GM12878 (cell line): ENCODE results near the gene COMMD7. TPM values are rescaled to one million over a fixed set of nuclear protein-coding genes. Genes with fewer than 3 reads are reported as not detected.

Source experiments
- ATAC-seq: fragments of 200-7000 bp; cut with Tn5 transposase; 3 replicates; pipeline ENCODE4 v1.9.1; 2020; ENCODE audit warnings: mild to moderate bottlenecking, moderate library complexity
- BruUV-seq: library from RNA; stranded (reverse); fragments of 400-500 nt; replicated peaks from 2 replicates; lab custom pipeline; 2021; lab: Mats Ljungman, UMichigan
- CTCF ChIA-PET: fragments of 300-600 bp; sonication (Branson Sonifier 250); formaldehyde crosslinking; extraction: SDS; loops from one replicate; lab custom pipeline; 2021; ENCODE audit warnings: inconsistent platforms; lab: Yijun Ruan, JAX
- POLR2A ChIA-PET: fragments of 350-600 bp; formaldehyde crosslinking; extraction: SDS; loops from one replicate; lab custom pipeline; 2021; ENCODE audit warnings: inconsistent platforms; lab: Charles Lee
- RAD21 ChIA-PET: fragments of 300-600 bp; sonication (Branson Sonifier 250); formaldehyde crosslinking; loops from one replicate; lab custom pipeline; 2023; ENCODE audit warnings: antibody characterized with exemption; ENCODE audit not compliant: unreplicated experiment; lab: Charles Lee
- SMC1A ChIA-PET: fragments of 300-600 bp; sonication (Branson Sonifier 250); formaldehyde crosslinking; loops from one replicate; lab custom pipeline; 2023; ENCODE audit not compliant: unreplicated experiment, uncharacterized antibody; lab: Charles Lee
- DNase-seq: peaks from one replicate; pipeline ENCODE4 v3.0.0-alpha.2; 2011; ENCODE audit warnings: low read depth, low spot score
- FAIRE-seq: peaks from 3 replicates; lab custom pipeline; 2011; peaks lifted over from hg19 to GRCh38; lab: Jason Lieb, UNC
- H2AFZ ChIP-seq: 2 replicates; pipeline ENCODE4 v1.6.0; 2011; ENCODE audit warnings: low read depth, low read length, control low read depth; ENCODE audit not compliant: control insufficient read depth
- H3K27ac ChIP-seq: 2 replicates; pipeline ENCODE4 v1.5.1; 2011; ENCODE audit warnings: control low read depth; ENCODE audit not compliant: control insufficient read depth, insufficient read depth
- H3K27me3 ChIP-seq, 2 experiments: replicated peaks in 1 of 2; 2 replicates each; pipeline versions ENCODE4 v1.6.0 to v1.6.1; 2011; ENCODE audit warnings: low read length in 1 of 2; ENCODE audit not compliant: control insufficient read depth in 2 of 2, insufficient read depth in 2 of 2
- H3K36me3 ChIP-seq, 2 experiments: 2 replicates each; pipeline ENCODE4 v1.5.1; 2011; ENCODE audit warnings: low read length in 1 of 2; ENCODE audit not compliant: control insufficient read depth in 2 of 2, insufficient read depth in 2 of 2
- H3K4me1 ChIP-seq: 2 replicates; pipeline ENCODE4 v1.6.1; 2011; ENCODE audit warnings: mild to moderate bottlenecking, low read length, moderate library complexity, mixed read lengths; ENCODE audit not compliant: control insufficient read depth, insufficient read depth
- H3K4me2 ChIP-seq: 2 replicates; pipeline ENCODE4 v1.6.0; 2011; ENCODE audit warnings: control low read depth; ENCODE audit not compliant: control insufficient read depth, insufficient read depth
- H3K4me3 ChIP-seq: fragments of 200-600 bp; sonication (generic); 2 replicates; pipeline ENCODE4 v1.5.1; 2016
- H3K79me2 ChIP-seq: 2 replicates; pipeline ENCODE4 v1.6.0; 2011; ENCODE audit warnings: low read length; ENCODE audit not compliant: control insufficient read depth, insufficient read depth
- H3K9ac ChIP-seq: 2 replicates; pipeline ENCODE4 v1.8.0; 2011; ENCODE audit warnings: low read length, control low read depth, mixed read lengths; ENCODE audit not compliant: control insufficient read depth, insufficient read depth
- H3K9me3 ChIP-seq: replicated peaks from 3 replicates; pipeline ENCODE4 v1.5.1; 2011; ENCODE audit warnings: mild to moderate bottlenecking, low read length; ENCODE audit not compliant: control insufficient read depth, insufficient read depth
- H4K20me1 ChIP-seq: 2 replicates; pipeline ENCODE4 v1.6.0; 2011; ENCODE audit not compliant: control insufficient read depth, insufficient read depth
- BACH1 ChIP-seq: fragments of 450-650 bp; IDR thresholded peaks from 2 replicates; pipeline ENCODE4 v1.6.1; 2017; ENCODE audit warnings: mild to moderate bottlenecking, borderline replicate concordance
- BCL11A ChIP-seq: IDR thresholded peaks from 2 replicates; pipeline ENCODE4 v1.6.1; 2011; ENCODE audit warnings: low read depth, low read length
- BCLAF1 ChIP-seq: fragments of 450-650 bp; IDR thresholded peaks from 2 replicates; pipeline ENCODE4 v1.6.1; 2017; ENCODE audit warnings: antibody characterized with exemption, mild to moderate bottlenecking, moderate library complexity
- CBX5 ChIP-seq: sonication (generic); IDR thresholded peaks from 2 replicates; pipeline ENCODE4 v1.6.1; 2016; ENCODE audit warnings: low read depth, moderate library complexity, mild to moderate bottlenecking, inconsistent platforms
- CHD1 ChIP-seq: IDR thresholded peaks from 2 replicates; pipeline ENCODE4 v1.6.1; 2012; ENCODE audit warnings: low read depth, low read length, improper control_type of control experiment
- CHD2 ChIP-seq: IDR thresholded peaks from 2 replicates; pipeline ENCODE4 v1.6.1; 2011; ENCODE audit warnings: low read depth, low read length, improper control_type of control experiment, borderline replicate concordance
- CREM ChIP-seq: IDR thresholded peaks from 2 replicates; pipeline ENCODE4 v1.6.1; 2014; ENCODE audit warnings: antibody characterized with exemption, low read depth
- EP300 ChIP-seq, 2 experiments: fragments of 150-350 bp in 1 of 2; IDR thresholded peaks; 2 replicates each; pipeline ENCODE4 v1.6.1; 2011 to 2012; ENCODE audit warnings: low read depth in 2 of 2, low read length in 2 of 2, borderline replicate concordance in 1 of 2, improper control_type of control experiment in 1 of 2, inconsistent platforms in 1 of 2; ENCODE audit not compliant: control insufficient read depth in 1 of 2
- FOXK2 ChIP-seq: fragments of 450-650 bp; IDR thresholded peaks from 2 replicates; pipeline ENCODE4 v1.6.1; 2017; ENCODE audit warnings: mild to moderate bottlenecking, moderate library complexity
- PAX5 ChIP-seq: IDR thresholded peaks from 2 replicates; pipeline ENCODE4 v1.6.1; 2011; ENCODE audit warnings: low read depth, low read length, borderline replicate concordance
- POLR2AphosphoS2 ChIP-seq: IDR thresholded peaks from 2 replicates; pipeline ENCODE4 v1.6.1; 2011; ENCODE audit warnings: low read depth, mild to moderate bottlenecking, low read length, improper control_type of control experiment, moderate library complexity
- SMC3 ChIP-seq: IDR thresholded peaks from 2 replicates; pipeline ENCODE4 v1.6.1; 2011; ENCODE audit warnings: low read length, improper control_type of control experiment, borderline replicate concordance
- STAT1 ChIP-seq: fragments of 450-650 bp; conservative IDR thresholded peaks from 2 replicates; pipeline ENCODE4 v1.6.1; 2014; ENCODE audit warnings: antibody characterized with exemption, mild to moderate bottlenecking
- YY1 ChIP-seq: IDR thresholded peaks from 2 replicates; pipeline ENCODE4 v1.6.1; 2011; ENCODE audit warnings: low read depth, mild to moderate bottlenecking, low read length
- ZNF622 ChIP-seq: fragments of 450-650 bp; IDR thresholded peaks from 2 replicates; pipeline ENCODE4 v1.6.1; 2017; ENCODE audit warnings: mild to moderate bottlenecking, inconsistent platforms
- WGBS: methylation state at CpG from one replicate; pipeline ENCODE4 v1.1.6; 2016; ENCODE audit warnings: low lambda C conversion rate; ENCODE audit not compliant: insufficient replicate concordance, insufficient coverage; ENCODE audit errors: missing lambda C conversion rate; 5-methylcytosine and 5-hydroxymethylcytosine counted together
- in situ Hi-C: fragments of 300-500 bp; cut with MboI; formaldehyde crosslinking; loops from 9 replicates; pipeline ENCODE4 v1.14.3; 2018; ENCODE audit warnings: mixed read lengths
- intact Hi-C: fragments of 100-400 bp; cut with micrococcal nuclease; formaldehyde crosslinking; loops from one replicate; pipeline ENCODE4 v1.14.2; 2022; ENCODE audit not compliant: unreplicated experiment
- polyA plus RNA-seq, 11 experiments: library from polyadenylated mRNA; depleted of rRNA in 4 of 11; unstranded in 6 of 11; stranded (reverse) in 5 of 11; fragments of >200 nt; fragmentation: Nextera tagmentation in 4 of 11; fragmentation: Illumina TruSeq in 1 of 11; extraction: Ambion mirVana in 4 of 11; extraction: Trizol in 1 of 11; gene quantifications; 1 replicate in 1 of 11; 2 replicates in 10 of 11; pipeline versions ENCODE4 v1.2.1 to v1.2.3, GENCODE V29; 2011 to 2016; ENCODE audit warnings: inconsistent platforms in 2 of 11, missing spikeins in 2 of 11, low read depth in 1 of 11
- total RNA-seq, 4 experiments: library from RNA; depleted of rRNA in 3 of 4; stranded (reverse); fragments of >200 nt in 3 of 4; fragmentation: Illumina TruSeq in 1 of 4; extraction: Trizol in 1 of 4; gene quantifications; 2 replicates each; pipeline versions ENCODE4 v1.2.1 to v1.2.3, GENCODE V29; 2013 to 2021
- TF ChIP-seq, protein P1 (sequence below): IDR thresholded peaks from 2 replicates; pipeline ENCODE4 v1.6.1; 2012; ENCODE audit warnings: low read depth, low read length, improper control_type of control experiment
- TF ChIP-seq, protein P2 (sequence below): fragments of 450-650 bp; IDR thresholded peaks from 2 replicates; pipeline ENCODE4 v1.6.1; 2016; ENCODE audit warnings: mild to moderate bottlenecking, moderate library complexity, borderline replicate concordance

The COMMD7 gene
- total and polyA plus RNA-seq, 10 of the 15 experiments (the other 5 are each of a cell fraction or from before 2014, with no cell fraction given) = 9.1 to 61.0 (median 27.7) TPM

- in situ Hi-C loops = no loop called here
- no TSS peak for BruUV-seq
- no peak overlapping the region for H3K9ac ChIP-seq
- H3K36me3 ChIP-seq = 0 out of 4 replicates have a peak, but pooled peaks cover 0 to 2% of the 10 kb centered on the region in 2 experiments
- 68% methylated on average over 4 of the region's 4 CpGs for WGBS
- ChIA-PET POLR2A (no interaction called here), RAD21 (no interaction called here), CTCF (interaction anchor here (1.4 kb wide), 1 partner anchor 58 kb away, joined by 3 read pairs; the partner anchor contains the start of gene C20orf203), SMC1A (interaction anchor here (1.3 kb wide), 1 partner anchor 10 kb away, joined by 5 read pairs; no protein-coding TSS in a partner anchor)
- no peak for DNase-seq
- H3K27me3 ChIP-seq = no peaks in the 10 kb centered on the region
- peak overlapping the region; percentile 12; the same call in 1 of the 2 replicates for H3K4me2 ChIP-seq
- ATAC-seq = no peak
- no peaks in the 10 kb centered on the region for H3K9me3 ChIP-seq
- no peak overlapping the region for H3K27ac ChIP-seq
- no peak overlapping the region for H3K4me3 ChIP-seq
- no peaks in the 10 kb centered on the region for H3K79me2 ChIP-seq
- TF ChIP-seq BACH1 (no peak), BCLAF1 (no peak), POLR2AphosphoS2 (no peak), CHD1 (no peak), ZNF622 (no peak), FOXK2 (no peak), YY1 (no peak), PAX5 (no peak), SMC3 (no peak), EP300 (IDR thresholded peaks at IDR 0.05; ENCODE audit: borderline replicate concordance in 1 of 2, control insufficient read depth in 1 of 2, low read depth in 2 of 2, low read length in 2 of 2) (no peak), CHD2 (no peak), CREM (no peak), BCL11A (no peak), STAT1 (no peak), CBX5 (no peak)
- TF ChIP-seq, protein P1, sequence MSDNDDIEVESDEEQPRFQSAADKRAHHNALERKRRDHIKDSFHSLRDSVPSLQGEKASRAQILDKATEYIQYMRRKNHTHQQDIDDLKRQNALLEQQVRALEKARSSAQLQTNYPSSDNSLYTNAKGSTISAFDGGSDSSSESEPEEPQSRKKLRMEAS = no peak
- TF ChIP-seq, protein P2, sequence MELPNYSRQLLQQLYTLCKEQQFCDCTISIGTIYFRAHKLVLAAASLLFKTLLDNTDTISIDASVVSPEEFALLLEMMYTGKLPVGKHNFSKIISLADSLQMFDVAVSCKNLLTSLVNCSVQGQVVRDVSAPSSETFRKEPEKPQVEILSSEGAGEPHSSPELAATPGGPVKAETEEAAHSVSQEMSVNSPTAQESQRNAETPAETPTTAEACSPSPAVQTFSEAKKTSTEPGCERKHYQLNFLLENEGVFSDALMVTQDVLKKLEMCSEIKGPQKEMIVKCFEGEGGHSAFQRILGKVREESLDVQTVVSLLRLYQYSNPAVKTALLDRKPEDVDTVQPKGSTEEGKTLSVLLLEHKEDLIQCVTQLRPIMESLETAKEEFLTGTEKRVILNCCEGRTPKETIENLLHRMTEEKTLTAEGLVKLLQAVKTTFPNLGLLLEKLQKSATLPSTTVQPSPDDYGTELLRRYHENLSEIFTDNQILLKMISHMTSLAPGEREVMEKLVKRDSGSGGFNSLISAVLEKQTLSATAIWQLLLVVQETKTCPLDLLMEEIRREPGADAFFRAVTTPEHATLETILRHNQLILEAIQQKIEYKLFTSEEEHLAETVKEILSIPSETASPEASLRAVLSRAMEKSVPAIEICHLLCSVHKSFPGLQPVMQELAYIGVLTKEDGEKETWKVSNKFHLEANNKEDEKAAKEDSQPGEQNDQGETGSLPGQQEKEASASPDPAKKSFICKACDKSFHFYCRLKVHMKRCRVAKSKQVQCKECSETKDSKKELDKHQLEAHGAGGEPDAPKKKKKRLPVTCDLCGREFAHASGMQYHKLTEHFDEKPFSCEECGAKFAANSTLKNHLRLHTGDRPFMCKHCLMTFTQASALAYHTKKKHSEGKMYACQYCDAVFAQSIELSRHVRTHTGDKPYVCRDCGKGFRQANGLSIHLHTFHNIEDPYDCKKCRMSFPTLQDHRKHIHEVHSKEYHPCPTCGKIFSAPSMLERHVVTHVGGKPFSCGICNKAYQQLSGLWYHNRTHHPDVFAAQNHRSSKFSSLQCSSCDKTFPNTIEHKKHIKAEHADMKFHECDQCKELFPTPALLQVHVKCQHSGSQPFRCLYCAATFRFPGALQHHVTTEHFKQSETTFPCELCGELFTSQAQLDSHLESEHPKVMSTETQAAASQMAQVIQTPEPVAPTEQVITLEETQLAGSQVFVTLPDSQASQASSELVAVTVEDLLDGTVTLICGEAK = no peak
- peaks cover 7% of the 10 kb centered on the region for H3K4me1 ChIP-seq
- H4K20me1 ChIP-seq = no peaks in the 10 kb centered on the region
- no peak for FAIRE-seq
- no peak overlapping the region for H2AFZ ChIP-seq
- intact Hi-C loops = no loop called here
Measured at GRCh38 chr20:32731882-32732266, 11.4 kb downstream of the COMMD7 start.
